IMR-90 (cell line): Measurements from ENCODE around the gene KCNAB1. TPM values are rescaled to one million over a fixed set of nuclear protein-coding genes. Genes with fewer than 3 reads are reported as not detected.

Source experiments
- ATAC-seq: fragments of 200-7000 bp; cut with Tn5 transposase; 2 replicates; pipeline ENCODE4 v1.9.1; 2020; ENCODE audit warnings: low read depth, mild to moderate bottlenecking, moderate library complexity
- BruUV-seq: library from RNA; stranded (reverse); fragments of 400-500 nt; replicated peaks from 2 replicates; lab custom pipeline; 2021; lab: Mats Ljungman, UMichigan
- CTCF ChIA-PET: fragments of 300-600 bp; formaldehyde crosslinking; extraction: SDS; loops from one replicate; lab custom pipeline; 2021; ENCODE audit warnings: antibody characterized with exemption; lab: Yijun Ruan, JAX
- POLR2A ChIA-PET: fragments of 300-600 bp; sonication (Branson Sonifier 250); formaldehyde crosslinking; loops from one replicate; lab custom pipeline; 2022; ENCODE audit warnings: antibody characterized with exemption; ENCODE audit not compliant: unreplicated experiment; lab: Charles Lee
- DNase-seq: peaks from one replicate; pipeline ENCODE4 v3.0.0; 2013
- H2AFZ ChIP-seq: replicated peaks from 2 replicates; pipeline ENCODE3; 2013; ENCODE audit warnings: low read length, mild to moderate bottlenecking; ENCODE audit not compliant: poor library complexity
- H2AK5ac ChIP-seq: 2 replicates; pipeline ENCODE4 v1.6.1; 2013; ENCODE audit warnings: low read depth, low read length, inconsistent platforms
- H2AK9ac ChIP-seq: replicated peaks from 2 replicates; pipeline ENCODE3; 2013; ENCODE audit warnings: mild to moderate bottlenecking, low read depth, low read length, moderate library complexity; ENCODE audit not compliant: poor library complexity
- H2BK120ac ChIP-seq: 2 replicates; pipeline ENCODE4 v1.6.1; 2013; ENCODE audit warnings: low read depth, low read length, inconsistent platforms
- H2BK15ac ChIP-seq: 3 replicates; pipeline ENCODE4 v1.6.1; 2013; ENCODE audit warnings: low read depth, low read length, inconsistent platforms
- H2BK20ac ChIP-seq: 2 replicates; pipeline ENCODE4 v1.6.1; 2013; ENCODE audit warnings: low read depth, mild to moderate bottlenecking, inconsistent platforms, low read length, moderate library complexity
- H2BK5ac ChIP-seq: 2 replicates; pipeline ENCODE4 v1.6.1; 2013; ENCODE audit warnings: mild to moderate bottlenecking, low read depth, low read length, inconsistent platforms; ENCODE audit not compliant: poor library complexity, severe bottlenecking
- H3K14ac ChIP-seq: replicated peaks from 2 replicates; pipeline ENCODE4 v1.6.1; 2013; ENCODE audit warnings: low read depth, low read length, inconsistent platforms
- H3K18ac ChIP-seq: 2 replicates; pipeline ENCODE4 v1.6.1; 2013; ENCODE audit warnings: low read depth, low read length, control low read depth
- H3K23ac ChIP-seq: 2 replicates; pipeline ENCODE4 v1.6.1; 2013; ENCODE audit warnings: low read depth, low read length, inconsistent platforms
- H3K27ac ChIP-seq: 2 replicates; pipeline ENCODE4 v1.5.1; 2013; ENCODE audit warnings: mild to moderate bottlenecking, control low read depth, low read length; ENCODE audit not compliant: insufficient read depth
- H3K27me3 ChIP-seq: 2 replicates; pipeline ENCODE4 v1.6.1; 2013; ENCODE audit warnings: low read length; ENCODE audit not compliant: control insufficient read depth, insufficient read depth
- H3K36me3 ChIP-seq: 2 replicates; pipeline ENCODE4 v1.6.1; 2013; ENCODE audit warnings: low read length, mixed read lengths; ENCODE audit not compliant: control insufficient read depth, insufficient read depth
- H3K4ac ChIP-seq: 2 replicates; pipeline ENCODE4 v1.6.1; 2013; ENCODE audit warnings: low read depth, low read length, inconsistent platforms
- H3K4me1 ChIP-seq: 2 replicates; pipeline ENCODE4 v1.6.1; 2013; ENCODE audit warnings: low read length, mixed read lengths; ENCODE audit not compliant: control insufficient read depth, insufficient read depth
- H3K4me2 ChIP-seq: 2 replicates; pipeline ENCODE4 v1.6.1; 2013; ENCODE audit warnings: low read depth, mild to moderate bottlenecking, control low read depth, low read length, moderate library complexity
- H3K4me3 ChIP-seq: 2 replicates; pipeline ENCODE4 v1.5.1; 2013; ENCODE audit warnings: low read depth, mild to moderate bottlenecking, control low read depth, low read length, moderate library complexity; ENCODE audit not compliant: insufficient read depth
- H3K56ac ChIP-seq: 2 replicates; pipeline ENCODE4 v1.6.1; 2013; ENCODE audit warnings: low read length, inconsistent platforms; ENCODE audit not compliant: insufficient read depth; ENCODE audit errors: extremely low read depth
- H3K79me1 ChIP-seq, 2 experiments: 2 replicates each; pipeline ENCODE4 v1.6.1; 2013; ENCODE audit warnings: low read length in 2 of 2, inconsistent platforms in 1 of 2, low read depth in 1 of 2
- H3K9ac ChIP-seq: 2 replicates; pipeline ENCODE4 v1.6.1; 2013; ENCODE audit warnings: low read depth, low read length, control low read depth
- H3K9me1 ChIP-seq: 2 replicates; pipeline ENCODE4 v1.6.1; 2013; ENCODE audit warnings: low read length, inconsistent platforms; ENCODE audit not compliant: insufficient read depth
- H3K9me3 ChIP-seq: 2 replicates; pipeline ENCODE4 v1.6.1; 2013; ENCODE audit warnings: low read length; ENCODE audit not compliant: control insufficient read depth, insufficient read depth
- H4K20me1 ChIP-seq: 2 replicates; pipeline ENCODE4 v1.6.1; 2013; ENCODE audit warnings: low read length, inconsistent platforms; ENCODE audit not compliant: insufficient read depth
- H4K5ac ChIP-seq: 2 replicates; pipeline ENCODE4 v1.6.1; 2013; ENCODE audit warnings: mild to moderate bottlenecking, low read depth, low read length, control low read depth
- H4K8ac ChIP-seq, 2 experiments: 2 replicates each; pipeline ENCODE4 v1.6.1; 2013; ENCODE audit warnings: low read depth in 2 of 2, low read length in 2 of 2, control low read depth in 1 of 2, inconsistent platforms in 1 of 2
- H4K91ac ChIP-seq: 2 replicates; pipeline ENCODE4 v1.6.1; 2013; ENCODE audit warnings: low read depth, low read length, inconsistent platforms; ENCODE audit not compliant: insufficient read depth
- MAFK ChIP-seq: IDR thresholded peaks from 2 replicates; pipeline ENCODE4 v1.6.1; 2012; ENCODE audit warnings: low read depth, low read length, improper control_type of control experiment
- NFE2L2 ChIP-seq: fragments of 150-350 bp; IDR thresholded peaks from 2 replicates; pipeline ENCODE4 v1.6.1; 2016; ENCODE audit warnings: low read depth, mild to moderate bottlenecking, low read length
- WGBS, 2 experiments: methylation state at CpG; one replicate each; pipeline versions ENCODE4 v1.1.5 to v1.1.7; 2013; ENCODE audit warnings: missing lambda C conversion rate in 2 of 2; ENCODE audit not compliant: insufficient read length in 1 of 2; ENCODE audit errors: extremely low coverage in 2 of 2; 5-methylcytosine and 5-hydroxymethylcytosine counted together
- dilution Hi-C: fragments of 300-500 bp; cut with HindIII; formaldehyde crosslinking; loops from one replicate; pipeline ENCODE4 v1.14.3; 2018; ENCODE audit warnings: low sequenced_read_pairs; ENCODE audit not compliant: unreplicated experiment
- in situ Hi-C: fragments of 300-500 bp; cut with MboI; formaldehyde crosslinking; loops from 3 replicates; pipeline ENCODE4 v1.14.3; 2019; ENCODE audit warnings: low sequenced_read_pairs, inconsistent platforms, mixed read lengths
- intact Hi-C: fragments of 100-400 bp; cut with micrococcal nuclease; formaldehyde crosslinking; loops from 2 replicates; pipeline ENCODE4 v1.10.0; 2022
- polyA plus RNA-seq, 3 experiments: library from polyadenylated mRNA; depleted of rRNA; stranded (reverse); fragments of >200 nt; gene quantifications; 2 replicates each; pipeline ENCODE4 v1.2.3, GENCODE V29; 2012; ENCODE audit warnings: low replicate concordance in 1 of 3
- total RNA-seq: library from RNA; depleted of rRNA; stranded (reverse); fragments of >200 nt; gene quantifications from 2 replicates; pipeline ENCODE4 v1.2.3, GENCODE V29; 2012

Gene KCNAB1
- total and polyA plus RNA-seq, 2 of the 4 experiments (the other 2 are of a cell fraction) = under 0.01 to 0.07 TPM

GRCh38 chr3:156378871-156379270 lies 258.5 kb downstream of the KCNAB1 start:
- Histone ChIP-seq H2BK20ac (no peak overlapping the region), H3K4me1 (no peaks in the 10 kb centered on the region), H3K36me3 (no peaks in the 10 kb centered on the region), H2BK5ac (no peak overlapping the region), H3K9me1 (no peaks in the 10 kb centered on the region), H3K27ac (no peak overlapping the region), H3K9me3 (no peaks in the 10 kb centered on the region), H3K18ac (no peak overlapping the region), H3K23ac (no peak overlapping the region), H3K4me3 (no peak overlapping the region), H3K4me2 (no peak overlapping the region), H3K56ac (no peak overlapping the region), H2AFZ (no peak overlapping the region), H4K5ac (no peak overlapping the region), H4K8ac (no peak overlapping the region), H2AK5ac (no peak overlapping the region), H3K27me3 (peaks cover 18% of the 10 kb centered on the region), H4K91ac (no peak overlapping the region), H2AK9ac (no peak overlapping the region), H2BK15ac (no peak overlapping the region), H2BK120ac (no peak overlapping the region), H3K4ac (no peak overlapping the region), H3K9ac (no peak overlapping the region), H4K20me1 (no peaks in the 10 kb centered on the region), H3K79me1 (no peaks in the 10 kb centered on the region), H3K14ac (no peak overlapping the region)
- POLR2A ChIA-PET = no interaction called here
- WGBS, 2 experiments = no CpG with 5 or more reads among the region's 3 CpGs
- no peak for ATAC-seq
- TF ChIP-seq MAFK (0 out of 2 replicates have a peak, but pooled peaks have one; percentile 23), NFE2L2 (no peak)
- no TSS peak for BruUV-seq
- CTCF ChIA-PET = no interaction called here
- DNase-seq = no peak
- in situ Hi-C loops = no loop called here
- intact Hi-C loops = no loop called here
- dilution Hi-C loops = no loop called here
